ENCODE measurements around the gene OSTF1.

DNA sequence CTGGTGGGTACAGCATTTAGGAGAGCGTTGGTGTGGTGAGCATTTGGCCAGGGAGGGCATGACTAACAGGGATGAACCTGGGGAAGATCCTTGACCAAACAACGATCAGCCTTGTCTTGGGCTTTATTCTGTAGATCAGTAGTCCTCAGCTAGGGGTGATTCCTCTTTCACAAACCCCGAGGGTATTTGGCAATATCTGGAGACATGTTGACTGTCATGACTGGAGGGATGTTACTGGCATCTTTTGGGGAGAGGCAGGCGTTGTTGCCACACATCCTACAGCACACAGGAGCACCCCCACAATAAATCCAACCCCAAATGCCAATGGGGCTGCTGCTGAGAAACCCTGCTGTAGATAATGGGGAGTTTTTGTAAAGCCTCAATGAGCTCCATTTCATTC lies 43.9 kb downstream of the OSTF1 start:
- TF ChIP-seq CTCF (conservative IDR thresholded peaks at IDR 0.05; ENCODE audit: low read length) (no peak), EZH2phosphoT487 (IDR thresholded peaks at IDR 0.05; ENCODE audit: borderline replicate concordance) (no peak)

Measured in Loucy (cell line).